NCI-H1417 (cell line): ENCODE data around the gene CCDC93.

Experiments
- DNase-seq, 3 experiments: peaks; one replicate each; lab custom pipeline; 2025; lab: John Stamatoyannopoulos, UW

CCDC93 gene

GRCh38 chr2:117987121-117987520, 26.7 kb downstream of the CCDC93 start:
- DNase-seq, result no peak

GRCh38 chr2:117985092-117985491, 28.8 kb downstream of the CCDC93 start:
- peak in 1 of 3 experiments; percentile 3 for DNase-seq

- no peak for DNase-seq
Observed at GRCh38 chr2:117984208-117984607, 29.7 kb downstream of the CCDC93 start.

DNA sequence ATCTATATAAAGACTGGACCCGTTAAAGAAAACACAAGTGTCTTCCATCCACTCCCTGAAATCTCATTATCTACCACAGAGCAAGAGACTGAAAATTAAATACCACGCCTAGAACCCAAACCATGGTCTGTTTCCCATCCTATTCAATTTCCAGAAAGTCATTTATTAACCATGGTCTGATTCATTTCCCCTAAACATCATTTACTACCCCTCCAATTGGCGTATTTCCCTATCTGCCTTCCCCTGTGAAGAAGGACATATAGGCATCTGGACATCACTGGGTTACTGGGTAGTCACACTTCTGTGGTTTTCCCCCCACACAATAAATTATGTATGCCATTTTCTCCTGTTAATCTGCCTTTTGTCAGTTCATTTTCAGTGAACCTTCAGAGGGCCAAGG, 30.8 kb downstream of the CCDC93 start:
- no peak for DNase-seq

DNA sequence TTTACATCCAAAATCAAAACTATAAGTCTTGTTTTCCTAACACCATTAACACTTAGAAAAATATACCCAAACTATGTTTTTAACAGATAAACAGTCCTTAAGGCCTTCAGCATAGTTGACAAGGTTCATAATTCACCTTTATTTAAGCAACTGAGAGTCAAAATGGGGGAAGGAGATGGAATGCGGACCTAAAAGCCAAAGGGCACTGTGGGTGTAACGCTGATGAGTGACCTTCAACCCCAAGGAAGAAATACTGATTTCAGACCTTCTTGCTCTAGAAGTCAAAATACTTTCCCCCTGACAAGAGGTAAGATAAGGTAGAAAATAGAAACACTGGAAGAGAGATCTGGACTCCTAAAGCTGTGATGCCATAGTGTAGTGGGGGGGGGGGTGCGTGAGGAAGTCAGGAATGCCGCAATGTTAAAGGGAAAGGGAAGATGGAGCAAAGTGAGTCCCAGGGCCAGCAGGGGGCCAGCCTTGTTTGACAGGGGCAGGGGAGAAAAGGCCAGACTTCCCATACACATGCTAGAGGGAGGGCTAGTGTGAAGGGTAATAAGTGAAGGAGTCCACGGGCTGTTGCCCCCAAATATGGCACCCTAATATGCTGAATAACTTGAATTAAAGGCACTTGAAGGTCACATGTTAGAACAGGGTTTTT, 31.4 kb downstream of the CCDC93 start:
- no peak for DNase-seq

- no peak for DNase-seq
Observed at GRCh38 chr2:117981810-117982209, 32.1 kb downstream of the CCDC93 start.

- DNase-seq, result no peak
Observed at GRCh38 chr2:117980783-117981676, 32.8 kb downstream of the CCDC93 start.

GRCh38 chr2:117979911-117980701, 33.8 kb downstream of the CCDC93 start:
- DNase-seq, result no peak

- no peak for DNase-seq
Observed at GRCh38 chr2:117977696-117978095, 36.2 kb downstream of the CCDC93 start.

DNA sequence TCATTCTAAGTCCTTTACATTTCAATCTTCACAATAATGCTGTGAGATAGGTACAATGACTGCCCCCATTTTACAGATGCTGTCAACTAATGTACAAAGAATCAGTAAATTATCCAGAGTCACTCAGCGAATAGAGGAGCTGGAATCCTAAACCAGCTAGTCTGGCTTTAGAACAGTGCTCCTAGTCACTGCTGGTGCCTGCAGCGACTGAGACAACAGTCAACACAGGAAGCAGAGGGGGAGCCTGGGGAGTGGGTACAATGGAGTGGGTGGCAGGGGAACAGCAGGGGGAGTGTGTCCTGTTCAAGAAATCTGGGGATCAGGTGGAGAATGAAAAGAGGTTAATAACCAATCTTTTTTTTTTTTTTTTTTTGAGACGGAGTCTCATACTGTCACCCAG, 37.3 kb downstream of the CCDC93 start:
- no peak for DNase-seq

DNA sequence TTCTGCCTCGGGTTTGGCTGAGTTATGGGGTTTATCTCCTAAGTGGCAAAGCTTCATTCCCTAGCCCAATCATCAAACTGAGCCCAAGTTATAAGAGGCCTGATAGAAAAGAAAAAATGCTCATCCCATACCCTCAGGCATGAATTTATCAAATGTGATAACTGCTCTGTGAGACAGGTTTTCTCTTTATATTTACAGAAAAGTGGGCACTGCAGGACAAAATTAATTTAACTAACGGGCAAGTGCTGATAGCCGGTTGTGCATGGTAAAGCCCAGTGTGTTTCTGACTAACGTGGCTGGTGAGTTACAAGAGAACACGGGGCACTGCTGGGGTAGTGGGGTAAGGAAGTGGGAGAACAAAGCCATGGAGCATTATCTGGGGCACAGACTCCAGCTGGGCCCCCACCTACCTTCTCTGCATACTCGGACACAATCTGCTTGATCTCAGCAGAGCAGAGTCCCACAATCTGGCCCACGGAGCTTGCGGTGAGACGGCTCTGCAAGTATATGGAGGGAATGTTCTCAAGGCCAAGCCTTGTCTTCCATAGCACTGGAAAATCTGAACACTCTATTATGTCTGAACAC, 40.3 kb downstream of the CCDC93 start:
- DNase-seq, result no peak

DNA sequence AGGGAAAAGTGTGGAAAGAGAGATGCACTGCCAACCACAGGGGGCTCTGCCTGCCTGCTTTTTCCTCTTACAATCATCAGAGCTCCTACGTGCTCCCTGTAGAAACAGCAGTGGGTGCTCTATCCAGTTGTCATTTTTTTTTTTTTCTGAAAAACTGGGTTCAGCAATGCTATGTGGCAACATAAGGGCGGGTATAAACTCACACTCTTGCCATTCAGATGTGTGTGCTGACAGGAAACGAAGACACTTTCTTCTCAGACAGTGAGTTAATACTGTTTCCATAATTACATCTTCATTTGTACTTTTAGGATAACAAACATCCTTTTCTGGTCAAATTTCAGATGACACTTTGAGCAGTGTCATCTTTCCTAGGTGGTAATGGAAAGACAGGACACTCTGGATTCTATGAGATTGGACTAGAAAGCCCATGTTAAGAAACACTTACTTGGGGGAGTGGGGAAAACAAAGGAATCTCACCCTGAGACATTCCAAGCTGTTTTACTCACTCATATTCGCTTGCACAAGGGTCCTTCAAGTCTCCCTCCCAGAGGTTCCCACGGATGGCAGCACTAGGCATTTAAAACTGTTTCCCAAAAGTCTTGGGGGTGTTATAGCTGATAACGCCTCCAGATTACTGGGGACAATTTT, 41.3 kb downstream of the CCDC93 start:
- DNase-seq, result no peak

DNA sequence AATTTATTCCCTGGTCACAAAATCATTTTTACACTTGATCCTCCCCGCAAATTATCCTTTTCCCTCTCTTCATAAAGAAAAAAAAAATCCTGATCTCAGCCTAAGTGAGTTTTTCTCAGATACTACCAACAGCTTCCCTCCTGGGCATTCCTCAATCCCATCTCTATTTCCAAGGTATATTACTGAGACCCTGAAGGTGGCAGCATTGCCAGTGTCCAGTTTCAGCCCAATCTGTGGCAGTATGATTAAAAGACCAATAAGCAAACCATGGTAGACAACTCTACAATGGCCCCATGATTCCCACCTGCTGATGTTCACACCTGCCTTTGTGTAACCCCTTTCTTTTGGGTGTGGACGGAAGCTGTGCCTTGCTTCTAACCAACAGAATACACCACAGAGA, 45.1 kb downstream of the CCDC93 start:
- DNase-seq, result peak in 1 of 3 experiments; percentile 7

DNA sequence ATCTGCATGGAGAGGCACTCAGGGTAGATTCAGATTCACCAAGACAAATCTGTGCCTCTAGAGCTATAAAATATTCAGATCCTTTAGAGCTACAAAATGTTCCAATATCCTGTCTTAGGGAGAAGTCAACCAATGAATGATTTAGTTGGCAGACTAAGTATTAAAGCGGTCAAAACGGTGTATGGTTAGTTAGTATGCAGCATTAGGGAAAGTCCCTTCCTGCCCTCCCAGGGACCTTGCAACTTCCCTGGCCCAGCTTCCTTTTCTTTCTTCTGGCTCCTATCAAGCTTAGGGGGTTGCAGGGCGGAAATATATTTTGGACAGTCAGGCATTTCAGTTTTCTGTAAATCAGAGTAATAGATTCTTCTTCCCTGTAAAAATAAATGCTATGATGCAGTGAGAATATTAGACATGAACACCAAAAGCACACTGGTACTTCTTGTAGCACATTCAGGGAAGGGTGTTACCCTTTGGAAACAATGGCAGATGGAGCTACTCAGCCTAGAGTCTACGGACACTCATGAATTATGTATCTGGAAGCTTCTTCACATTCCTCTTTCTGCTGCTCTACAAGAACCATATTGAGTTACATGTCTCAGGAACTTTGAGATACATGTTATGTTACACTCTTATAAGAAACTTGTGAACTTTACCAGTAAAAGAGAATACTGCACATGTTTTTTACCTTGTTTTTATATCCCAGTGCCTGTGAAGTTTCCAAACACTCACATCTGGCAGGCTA, 45.7 kb downstream of the CCDC93 start:
- no peak for DNase-seq

GRCh38 chr2:117963446-117963845, 50.4 kb downstream of the CCDC93 start:
- DNase-seq, result no peak

DNA sequence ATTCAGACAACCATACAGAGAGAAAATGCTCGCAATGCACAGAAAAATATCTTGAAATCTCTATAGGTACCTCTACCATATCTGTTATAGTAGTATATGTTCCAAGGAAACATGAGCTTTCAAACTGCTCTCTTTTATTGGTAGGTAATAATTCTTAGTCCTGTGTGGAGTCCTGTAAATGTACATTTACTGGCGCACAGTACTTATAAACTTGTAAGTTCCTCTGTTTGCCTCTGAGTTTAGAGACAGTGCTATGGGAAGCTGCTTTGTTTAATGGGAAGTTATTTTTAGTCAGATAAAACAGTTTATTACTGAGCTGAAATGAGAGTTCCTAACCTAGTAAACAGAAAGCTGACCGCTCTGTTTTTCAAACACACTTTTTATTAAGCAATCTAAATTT, 52.7 kb downstream of the CCDC93 start:
- no peak for DNase-seq

- DNase-seq, result no peak
Observed at GRCh38 chr2:117960231-117960630, 53.6 kb downstream of the CCDC93 start.

DNA sequence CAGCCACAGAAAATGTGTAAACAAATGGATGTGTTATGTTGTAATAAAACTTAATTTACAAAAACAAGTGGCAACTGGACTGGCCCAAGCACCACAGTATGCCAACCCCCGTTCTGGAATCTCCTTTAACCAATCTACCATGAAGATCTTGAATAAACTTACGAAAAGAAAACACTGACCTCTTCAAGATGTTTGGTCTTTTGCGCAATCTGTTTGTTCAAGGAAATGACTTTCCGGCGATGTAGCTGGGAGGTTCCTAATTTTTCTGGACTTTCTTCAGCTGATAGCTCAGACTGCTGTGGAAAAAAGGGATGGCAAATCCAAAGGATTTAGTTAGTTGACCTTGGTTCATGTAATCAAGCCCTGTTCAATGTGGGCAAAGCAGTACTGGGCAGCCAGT, 55.7 kb downstream of the CCDC93 start:
- no peak for DNase-seq

- no peak for DNase-seq
Observed at GRCh38 chr2:117957616-117958015, 56.3 kb downstream of the CCDC93 start.

- DNase-seq, result peak in 1 of 3 experiments; percentile 50
Observed at GRCh38 chr2:117956036-117956796, 57.7 kb downstream of the CCDC93 start.
